MV-4-11 (cell line): ENCODE data around the gene ZDHHC14.
"Not testable (repeated sequence)": the region's sequence is repeated elsewhere in the genome, so short reads cannot be mapped to it uniquely, and the experiment has no call there.

Experiments
- DNase-seq: peaks from one replicate; lab custom pipeline; 2025; lab: John Stamatoyannopoulos, UW

Gene ZDHHC14

DNA sequence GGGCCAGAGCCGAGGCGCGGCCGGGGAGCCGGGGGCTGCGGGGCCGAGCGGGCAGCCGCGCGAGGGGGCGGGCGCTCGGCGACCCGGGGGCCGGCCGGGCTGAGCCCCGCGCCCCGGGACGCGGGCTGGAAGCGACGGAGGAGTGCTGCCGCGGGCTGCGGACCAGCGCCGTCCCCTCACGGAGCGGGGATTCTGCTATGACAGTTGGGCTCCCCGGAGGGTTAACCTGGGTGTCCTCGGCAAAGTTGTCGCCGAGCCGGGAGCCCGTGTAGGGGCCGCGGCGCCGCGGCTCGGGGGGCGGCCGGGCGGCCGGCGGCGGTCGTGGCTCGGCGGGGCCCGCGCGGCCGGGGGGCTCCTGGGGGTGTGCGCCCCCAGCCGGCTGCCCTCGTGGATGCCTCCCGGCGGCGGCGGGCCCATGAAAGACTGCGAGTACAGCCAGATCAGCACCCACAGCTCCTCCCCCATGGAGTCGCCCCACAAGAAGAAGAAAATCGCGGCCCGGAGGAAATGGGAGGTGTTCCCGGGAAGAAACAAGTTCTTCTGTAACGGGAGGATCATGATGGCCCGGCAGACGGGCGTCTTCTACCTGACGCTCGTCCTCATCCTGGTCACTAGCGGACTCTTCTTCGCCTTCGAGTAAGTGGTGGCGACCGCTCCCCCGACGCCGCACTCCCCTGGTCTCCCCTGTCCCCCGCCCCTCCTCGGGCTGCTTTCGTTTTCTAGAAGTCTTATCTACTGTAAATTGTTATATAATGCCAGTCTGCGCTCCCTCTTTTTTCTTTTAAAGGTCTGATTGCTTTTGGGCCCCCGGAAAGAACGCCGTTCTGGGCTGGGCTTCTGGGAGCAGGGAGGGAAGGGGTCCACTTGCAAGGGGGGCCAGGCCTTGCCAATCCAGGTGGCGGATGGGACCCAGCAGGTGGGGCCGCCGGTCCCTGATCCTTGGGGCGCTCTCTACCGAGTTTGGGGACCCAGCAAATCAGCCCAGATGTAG, 936 bp downstream of the ZDHHC14 start:
- DNase-seq, result no peak

DNA sequence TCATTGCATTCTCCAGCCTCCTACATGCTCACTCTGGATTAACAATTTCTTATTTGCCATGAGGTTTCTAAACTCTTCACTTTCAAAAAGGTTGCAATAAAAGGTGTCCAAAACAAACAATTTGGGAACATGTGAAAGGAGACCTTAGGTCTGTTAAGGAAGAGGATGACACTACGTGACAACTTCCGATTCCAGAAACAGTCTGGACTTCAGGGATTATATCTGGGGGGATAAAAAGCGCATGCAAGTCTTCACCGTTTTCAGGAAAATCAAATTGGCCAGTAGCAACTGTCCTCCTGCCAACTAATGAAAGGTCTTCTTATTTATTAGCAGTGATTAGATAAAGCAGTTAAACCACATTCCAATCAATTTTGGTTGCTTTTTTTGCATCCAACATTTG, 1.8 kb downstream of the ZDHHC14 start:
- DNase-seq, result no peak

DNA sequence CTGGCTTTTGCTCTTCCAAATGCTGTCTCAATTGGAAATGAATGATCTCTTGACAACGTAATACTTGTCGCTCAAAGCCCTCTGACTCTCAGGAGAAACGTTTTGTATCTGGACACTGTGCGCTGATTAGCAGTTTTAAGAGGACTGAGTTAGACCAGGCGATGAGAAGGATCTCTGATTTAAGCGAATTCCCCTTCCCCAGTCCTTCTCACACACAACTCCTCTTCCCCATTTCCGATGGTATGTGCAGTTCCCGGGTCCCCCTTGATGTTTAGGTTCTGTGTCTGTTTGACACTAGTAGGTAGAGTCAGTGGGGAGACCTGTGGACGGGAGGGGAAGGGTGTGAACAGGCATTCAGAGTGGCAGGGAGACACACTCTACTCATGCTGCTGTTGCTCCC, 2.5 kb downstream of the ZDHHC14 start:
- no peak for DNase-seq

DNA sequence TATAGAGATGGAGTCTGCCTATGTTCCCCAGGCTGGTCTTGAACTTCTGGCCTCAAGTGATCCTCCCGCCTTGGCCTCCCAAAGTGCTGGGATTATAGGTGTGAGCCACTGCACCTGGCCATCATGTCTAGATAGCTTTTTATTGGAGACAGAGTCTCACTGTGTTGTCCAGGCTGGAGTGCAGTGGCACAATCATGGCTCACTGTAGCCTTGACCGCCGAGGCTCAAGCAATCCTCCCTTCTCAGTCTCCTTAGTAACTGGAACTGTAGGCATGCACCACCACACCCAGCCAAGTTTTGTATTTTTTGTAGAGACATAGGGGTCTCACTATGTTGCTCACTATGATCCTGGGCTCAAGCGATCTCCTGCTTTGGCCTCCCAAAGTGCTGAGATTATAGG, 4.0 kb downstream of the ZDHHC14 start:
- DNase-seq, result not testable (repeated sequence)

DNA sequence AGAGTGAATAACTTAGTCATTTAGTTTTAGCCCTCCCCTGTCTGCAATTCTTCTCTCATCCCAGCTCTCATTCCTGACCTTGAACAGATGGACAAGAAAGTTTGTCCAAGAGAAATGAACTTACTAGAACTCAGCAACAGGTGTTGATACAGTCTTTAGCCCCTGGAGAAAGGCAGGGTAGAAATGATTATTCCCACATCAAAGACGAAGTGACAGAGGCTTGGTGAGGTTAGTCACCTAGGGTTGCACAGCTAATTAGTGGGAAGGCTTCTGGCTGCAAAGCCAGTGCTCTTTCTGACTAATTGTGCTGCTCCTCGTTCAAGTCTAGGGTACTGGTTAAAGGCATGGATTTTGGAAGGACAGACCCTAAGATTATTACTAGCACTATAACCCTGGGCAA, 4.5 kb downstream of the ZDHHC14 start:
- DNase-seq, result no peak

DNA sequence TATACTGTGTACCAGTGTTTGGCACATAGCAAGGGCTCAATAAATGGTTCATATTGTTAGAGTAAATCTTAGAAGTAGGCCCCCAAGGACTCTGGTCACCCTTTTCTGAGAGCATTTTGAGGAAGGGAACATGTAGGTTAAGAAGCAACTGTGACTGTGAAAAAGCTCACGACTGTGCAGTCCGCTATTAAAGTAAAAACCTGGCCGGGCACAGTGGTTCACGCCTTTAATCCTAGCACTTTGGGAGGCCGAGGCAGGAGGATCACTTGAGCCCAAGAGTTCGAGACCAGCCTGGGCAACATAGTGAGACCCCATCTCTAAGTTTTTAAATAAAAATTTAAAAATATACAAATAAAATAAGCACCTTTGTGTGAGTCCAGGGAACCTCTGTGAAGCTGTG, 5.0 kb downstream of the ZDHHC14 start:
- no peak for DNase-seq

DNA sequence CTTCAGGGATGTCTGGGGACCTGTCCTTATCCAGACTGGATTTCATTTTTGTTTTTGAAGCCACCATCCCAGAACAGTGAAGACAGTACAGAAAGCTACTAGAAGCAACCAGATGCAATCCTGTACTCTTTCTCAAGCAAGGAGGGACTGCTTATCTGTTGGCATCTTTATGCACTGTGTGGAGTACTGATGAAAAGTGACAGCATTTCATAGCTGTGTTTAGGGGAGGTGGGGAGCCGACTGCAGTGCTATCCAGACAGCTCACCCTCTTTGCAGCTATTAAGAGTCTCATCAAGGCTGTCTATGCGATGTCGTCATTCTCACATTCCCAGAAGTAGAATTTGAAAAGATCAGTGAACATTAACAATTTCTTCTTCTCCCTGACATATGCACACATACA, 5.5 kb downstream of the ZDHHC14 start:
- DNase-seq, result no peak

DNA sequence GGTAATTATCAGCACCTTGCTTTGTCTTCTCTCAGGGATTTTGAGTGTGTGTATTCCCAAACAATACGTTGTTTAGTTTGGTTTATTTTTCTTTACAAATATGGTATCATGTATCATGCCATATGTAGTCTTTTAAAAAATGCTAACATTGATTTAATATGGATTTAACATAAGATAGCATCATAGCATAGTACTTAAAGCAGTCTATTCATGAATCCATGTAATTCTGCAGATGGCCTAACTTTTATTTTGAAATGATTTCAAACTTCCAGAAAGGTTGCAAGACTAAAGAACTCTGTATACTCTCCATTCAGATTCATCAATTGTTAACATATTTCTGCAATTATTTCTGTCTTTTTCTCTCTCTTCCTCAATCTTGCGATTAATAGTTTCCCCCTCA, 7.9 kb downstream of the ZDHHC14 start:
- no peak for DNase-seq

DNA sequence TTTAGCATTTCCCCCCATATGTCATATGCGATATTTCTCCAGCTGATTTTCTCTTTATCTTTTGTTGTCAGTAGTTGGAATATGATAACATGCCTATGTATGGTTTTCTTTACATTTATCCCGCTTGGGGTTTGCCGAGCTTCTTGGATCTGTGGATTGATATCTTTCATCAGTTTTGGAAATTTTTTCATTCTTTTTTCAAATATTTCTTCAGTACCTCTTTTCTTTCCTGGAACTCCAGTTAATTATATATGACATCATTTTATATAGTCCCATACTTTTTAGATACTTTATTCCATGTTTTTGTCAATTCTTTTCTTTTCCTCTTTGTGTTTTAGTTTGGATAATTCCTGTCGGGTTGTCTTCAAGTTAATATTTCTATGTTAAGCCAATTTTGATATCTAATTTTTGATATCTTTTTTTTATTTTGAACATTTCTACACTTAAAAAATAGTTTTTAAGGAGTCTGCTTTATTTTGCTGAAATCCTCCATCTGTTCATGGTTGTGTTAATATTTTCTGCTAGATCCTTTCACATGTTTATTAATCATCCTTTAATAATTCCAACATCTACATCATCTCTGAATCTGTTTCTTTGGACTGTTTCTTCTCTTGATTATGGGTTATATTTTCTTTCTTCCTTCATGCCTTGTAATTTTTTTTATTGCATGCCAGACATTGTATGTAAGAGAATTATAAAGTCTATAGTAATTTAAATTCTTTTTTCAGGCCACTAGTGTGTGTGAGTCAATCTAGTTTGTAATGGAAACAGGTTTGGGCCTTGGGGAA, 9.5 kb downstream of the ZDHHC14 start:
- no peak for DNase-seq

DNA sequence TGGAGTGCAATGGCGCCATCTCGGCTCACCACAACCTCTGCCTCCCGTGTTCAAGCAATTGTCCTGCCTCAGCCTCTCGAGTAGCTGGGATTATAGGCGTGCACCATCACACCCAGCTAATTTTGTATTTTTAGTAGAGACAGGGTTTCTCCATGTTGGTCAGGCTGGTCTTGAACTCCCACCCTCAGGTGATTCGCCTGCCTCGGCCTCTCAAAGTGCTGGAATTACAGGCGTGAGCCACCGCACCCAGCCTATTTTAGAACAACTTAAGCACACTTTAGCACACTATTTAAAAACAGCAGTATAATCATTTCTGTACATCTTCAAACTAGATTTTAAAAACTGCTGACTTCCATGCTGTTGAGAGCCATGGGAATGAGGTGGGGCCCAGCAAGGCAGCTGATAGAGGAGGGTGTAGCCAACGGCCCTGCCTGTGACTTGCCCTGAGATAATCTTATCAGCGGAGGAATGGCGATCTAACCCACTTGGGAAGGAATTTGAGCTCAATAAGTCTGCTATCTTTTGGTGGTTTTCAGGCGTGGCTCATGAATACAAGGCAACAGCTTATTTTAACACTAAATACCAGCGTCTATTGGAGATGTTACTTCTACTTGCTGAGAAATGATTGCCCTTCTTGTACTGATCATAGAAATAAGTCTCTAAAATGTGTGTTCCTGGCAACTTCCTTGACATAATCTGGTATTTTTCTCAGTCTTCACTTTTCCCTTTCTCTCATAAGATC, 12.1 kb downstream of the ZDHHC14 start:
- no peak for DNase-seq

DNA sequence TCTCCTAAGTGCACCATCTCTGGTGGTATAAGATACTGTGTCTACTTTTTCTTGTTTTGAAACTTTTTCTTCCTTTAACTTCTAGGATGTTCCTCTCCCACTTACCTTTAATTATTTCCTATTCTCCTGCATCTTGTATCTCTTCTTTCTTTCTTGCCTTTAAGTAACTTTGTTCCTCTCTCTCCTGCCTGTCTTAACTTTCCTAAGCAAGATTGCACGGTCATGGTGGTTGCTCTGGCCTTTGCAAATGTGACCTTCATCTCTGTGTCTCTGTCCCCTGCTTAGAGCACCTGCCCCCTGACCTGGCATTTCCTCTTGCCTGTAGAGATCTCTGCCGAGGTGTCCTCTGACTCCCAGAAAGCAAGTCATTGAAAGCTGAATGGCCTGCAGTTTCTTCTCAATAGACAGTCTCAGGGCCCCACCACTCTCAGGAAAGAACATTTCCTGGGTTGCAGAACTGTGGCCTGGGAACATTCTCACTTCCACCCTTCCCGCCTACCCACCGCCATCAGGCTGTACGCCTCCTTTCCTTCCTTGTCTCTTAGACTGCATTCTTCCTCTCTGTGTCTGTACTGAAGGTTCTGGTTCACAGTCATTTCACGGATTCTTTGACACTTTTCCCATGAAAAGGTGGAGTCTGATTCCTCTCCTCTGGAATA, 12.8 kb downstream of the ZDHHC14 start:
- DNase-seq, result peak; percentile 46

DNA sequence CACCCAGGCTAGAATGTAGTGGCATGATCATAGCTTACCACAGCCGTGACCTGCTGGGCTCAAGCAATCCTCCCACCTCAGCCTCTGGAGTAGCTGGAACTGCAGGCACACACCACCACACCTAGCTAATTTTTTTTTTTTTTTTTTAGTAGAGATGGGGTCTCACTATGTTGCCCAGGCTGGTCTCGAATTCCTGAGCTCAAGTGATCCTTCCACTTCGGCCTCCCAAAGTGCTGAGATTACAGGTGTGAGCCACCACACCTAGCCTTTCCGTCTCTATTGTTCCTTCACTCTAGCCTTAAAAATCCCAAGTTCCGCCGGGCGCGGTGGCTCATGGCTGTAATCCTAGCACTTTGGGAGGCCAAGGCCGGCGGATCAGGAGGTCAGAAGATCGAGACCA, 14.2 kb downstream of the ZDHHC14 start:
- not testable (repeated sequence) for DNase-seq

DNA sequence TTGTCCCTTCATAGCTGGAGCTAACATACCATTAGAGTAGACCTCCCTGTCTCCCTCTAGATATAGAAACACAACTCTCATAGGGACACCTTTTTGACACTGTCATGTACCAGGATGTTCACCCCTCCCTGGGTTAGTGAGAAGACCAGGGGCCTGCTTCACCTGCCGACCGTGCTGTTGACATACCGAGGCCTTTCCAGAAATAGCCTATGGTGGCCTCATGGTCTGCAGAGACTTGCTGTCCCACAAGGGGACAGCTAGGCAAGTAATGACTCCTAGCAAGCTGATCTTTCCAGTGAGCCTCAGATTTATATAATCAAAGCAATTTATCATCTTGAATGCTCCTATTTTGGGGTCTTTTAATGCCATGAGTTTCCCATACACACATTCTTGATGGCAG, 15.0 kb downstream of the ZDHHC14 start:
- DNase-seq, result no peak

DNA sequence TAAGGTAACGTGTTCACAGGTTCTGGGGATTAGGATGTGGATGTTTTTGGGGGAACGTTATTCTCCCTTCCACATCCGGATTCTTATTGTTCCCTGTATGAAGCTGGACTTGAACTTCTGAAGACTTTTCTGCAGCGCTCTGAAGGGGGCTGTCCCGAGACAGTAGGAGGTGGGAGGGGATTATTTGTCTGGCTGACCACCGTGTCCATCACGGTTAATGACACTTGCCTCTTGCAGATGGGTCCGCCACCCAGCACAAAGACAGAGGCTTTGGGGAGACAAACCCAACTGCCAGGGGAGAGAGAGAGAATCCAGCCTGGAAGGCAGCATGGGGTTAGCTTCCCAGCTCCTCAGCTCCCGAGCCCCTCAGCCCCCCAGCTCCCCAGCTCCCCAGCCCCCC, 16.7 kb downstream of the ZDHHC14 start:
- no peak for DNase-seq

DNA sequence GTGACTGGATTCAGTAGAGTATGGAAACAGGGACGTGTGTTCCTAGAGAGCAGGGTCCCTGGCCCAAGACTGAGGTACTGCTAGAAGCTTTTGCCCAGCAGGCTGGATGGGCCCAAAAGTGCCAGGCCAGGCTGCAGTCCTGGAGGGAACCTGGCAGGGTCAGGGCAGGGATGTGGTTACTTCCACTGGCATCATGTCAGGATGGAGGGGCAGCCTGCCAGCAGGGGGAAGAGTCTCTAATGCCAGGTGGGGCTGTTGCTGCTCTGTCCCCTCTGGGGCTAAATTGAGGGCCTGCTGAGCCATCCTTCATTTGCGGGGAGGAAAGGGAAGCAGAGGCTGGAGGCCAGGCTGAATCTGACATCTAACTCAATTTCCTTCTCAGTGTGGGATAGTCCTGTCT, 17.2 kb downstream of the ZDHHC14 start:
- no peak for DNase-seq

DNA sequence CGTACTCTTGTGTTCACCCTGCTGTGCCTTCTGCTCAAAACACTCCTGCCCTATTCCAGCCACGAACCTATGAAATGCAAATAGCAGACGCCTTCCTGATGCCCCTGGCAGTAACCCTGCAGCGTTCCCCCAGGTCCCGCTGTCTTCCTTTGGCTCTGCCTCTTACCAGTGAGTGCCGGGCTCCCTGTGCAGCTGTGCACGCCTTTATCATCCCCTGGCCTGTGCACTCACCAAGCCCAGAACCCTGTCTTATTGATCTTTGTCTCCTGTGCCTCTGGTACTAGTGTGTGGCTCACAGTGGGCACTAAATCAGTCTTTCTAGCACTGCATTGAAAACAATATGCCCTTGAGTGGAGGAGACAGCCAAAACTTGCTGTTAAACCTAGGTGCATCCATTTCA, 19.7 kb downstream of the ZDHHC14 start:
- no peak for DNase-seq

DNA sequence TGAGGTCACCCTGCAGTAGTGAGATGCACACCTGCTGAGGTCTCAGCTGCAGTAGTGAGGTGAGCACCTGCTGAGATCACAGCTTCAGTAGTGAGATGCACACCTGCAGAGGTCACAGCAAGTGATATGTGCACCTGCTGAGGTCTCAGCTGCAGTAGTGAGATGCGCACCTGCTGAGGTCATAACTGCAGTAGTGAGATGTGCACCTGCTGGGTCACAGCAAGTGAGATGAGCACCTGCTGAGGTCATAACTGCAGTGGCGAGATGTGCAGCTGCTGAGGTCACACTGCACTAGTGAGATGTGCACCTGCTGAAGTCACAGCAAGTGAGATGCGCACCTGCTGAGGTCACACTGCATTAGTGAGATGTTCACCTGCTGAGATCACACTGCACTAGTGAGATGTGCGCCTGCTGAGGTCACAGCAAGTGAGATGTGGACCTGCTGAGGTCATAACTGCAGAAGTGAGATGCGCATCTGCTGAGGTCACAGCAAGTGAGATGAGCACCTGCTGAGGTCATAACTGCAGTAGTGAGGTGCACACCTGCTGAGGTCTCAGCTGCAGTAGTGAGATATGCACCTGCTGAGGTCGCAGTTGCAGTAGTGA, 20.8 kb downstream of the ZDHHC14 start:
- DNase-seq, result no peak

DNA sequence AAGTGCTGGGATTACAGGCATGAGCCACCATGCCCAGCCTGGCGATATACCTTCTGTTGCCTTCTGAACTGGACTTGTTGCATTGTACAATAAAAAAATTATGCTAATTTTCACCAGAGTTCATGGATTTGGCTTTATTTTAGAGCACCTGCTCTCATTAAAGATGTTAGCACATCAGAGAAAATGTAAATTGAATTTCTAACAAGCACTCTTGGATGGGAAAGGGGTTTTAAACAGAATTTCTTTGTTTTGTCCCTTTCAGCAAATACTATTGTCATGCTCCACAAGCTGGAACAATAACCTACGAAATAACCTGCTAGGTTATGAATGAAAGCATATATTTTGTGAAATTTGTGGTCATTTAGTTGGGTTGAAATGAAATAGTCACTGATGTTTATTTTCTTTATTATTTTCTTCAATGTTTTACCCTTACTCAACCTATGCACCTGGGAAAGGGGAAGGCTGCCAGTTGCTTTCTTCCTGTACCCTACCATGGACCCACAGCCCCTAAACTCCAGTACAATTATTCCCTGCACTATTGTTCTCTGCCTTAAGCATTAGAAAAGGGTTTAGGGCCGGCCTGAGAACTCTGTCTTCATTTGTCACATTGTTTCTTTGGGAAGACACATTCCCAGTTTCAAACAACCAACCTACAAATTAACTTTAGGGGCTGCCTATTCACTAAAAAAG, 22.2 kb downstream of the ZDHHC14 start:
- no peak for DNase-seq

DNA sequence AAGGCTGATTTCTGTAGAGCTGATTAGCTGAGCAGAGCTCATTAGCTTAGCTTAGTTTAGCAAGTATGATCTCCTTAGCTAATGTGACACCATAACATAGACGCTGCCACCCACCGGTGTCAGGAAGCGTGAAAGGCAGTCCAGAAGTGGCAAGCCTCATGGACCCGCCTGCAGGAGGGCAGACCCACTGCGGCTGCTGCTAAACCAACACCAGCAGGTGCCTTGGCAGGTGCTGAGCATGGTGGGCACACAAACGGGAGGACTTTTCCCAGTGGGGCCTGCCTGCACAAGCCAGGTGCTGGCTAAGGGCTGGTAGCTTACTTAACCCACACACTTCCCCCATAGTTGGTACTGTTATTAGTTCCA, 22.7 kb downstream of the ZDHHC14 start:
- no peak for DNase-seq

DNA sequence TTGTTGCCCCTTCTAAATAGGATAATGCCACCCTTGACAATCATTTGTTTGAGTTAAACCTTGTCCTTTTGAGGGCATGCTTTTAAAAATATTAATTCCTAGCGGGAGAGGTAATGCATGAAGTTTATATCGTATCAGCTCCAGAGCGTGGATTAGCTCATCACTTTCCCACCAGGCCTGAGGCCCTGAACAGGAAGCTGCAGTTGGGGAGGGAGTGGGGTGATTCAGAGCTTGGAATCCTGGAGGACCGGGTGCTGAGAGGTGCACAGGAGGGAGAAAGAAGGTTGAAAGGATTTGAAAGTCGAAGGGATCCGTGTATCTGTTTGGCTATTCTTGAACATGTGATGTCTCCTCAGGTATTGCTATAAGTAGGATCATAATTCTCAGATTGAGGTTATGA, 25.0 kb downstream of the ZDHHC14 start:
- no peak for DNase-seq

DNA sequence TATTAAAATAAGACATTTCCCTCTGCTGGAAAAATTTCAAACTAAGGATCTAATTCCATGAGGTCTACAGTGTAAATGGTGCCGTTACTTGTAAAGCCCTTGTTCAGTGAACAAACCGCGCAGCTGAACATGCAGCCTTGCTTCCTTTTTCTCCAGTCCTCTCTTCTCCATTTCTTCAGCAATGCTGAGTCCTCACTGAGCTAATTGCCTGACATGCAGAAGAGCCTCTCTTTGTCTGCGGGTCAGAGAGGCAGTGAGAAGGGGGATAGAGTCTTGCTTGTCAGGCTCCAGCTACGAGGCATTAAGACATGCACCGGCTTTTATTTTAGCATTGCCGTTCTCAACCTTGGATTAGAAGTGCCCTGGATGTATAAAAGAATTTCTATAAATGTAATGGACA, 25.7 kb downstream of the ZDHHC14 start:
- peak; percentile 80 for DNase-seq
